GM13976 (cell line): ENCODE measurements around the gene ZMYND15.

Source experiments
- DNase-seq: peaks from one replicate; pipeline ENCODE4 v3.0.0; 2012; ENCODE audit warnings: low spot score
- CTCF ChIP-seq: IDR thresholded peaks from 2 replicates; pipeline ENCODE4 v1.5.1; 2012; ENCODE audit warnings: borderline replicate concordance, mild to moderate bottlenecking; ENCODE audit not compliant: insufficient read depth; ENCODE audit errors: extremely low read depth, missing control alignments, control extremely low read depth
- in situ Hi-C: fragments of 300-500 bp; cut with MboI; formaldehyde crosslinking; loops from one replicate; pipeline ENCODE4 v1.12.0; 2022; ENCODE audit warnings: low sequenced_read_pairs, mixed read lengths, inconsistent platforms; ENCODE audit not compliant: unreplicated experiment

Gene ZMYND15

DNA sequence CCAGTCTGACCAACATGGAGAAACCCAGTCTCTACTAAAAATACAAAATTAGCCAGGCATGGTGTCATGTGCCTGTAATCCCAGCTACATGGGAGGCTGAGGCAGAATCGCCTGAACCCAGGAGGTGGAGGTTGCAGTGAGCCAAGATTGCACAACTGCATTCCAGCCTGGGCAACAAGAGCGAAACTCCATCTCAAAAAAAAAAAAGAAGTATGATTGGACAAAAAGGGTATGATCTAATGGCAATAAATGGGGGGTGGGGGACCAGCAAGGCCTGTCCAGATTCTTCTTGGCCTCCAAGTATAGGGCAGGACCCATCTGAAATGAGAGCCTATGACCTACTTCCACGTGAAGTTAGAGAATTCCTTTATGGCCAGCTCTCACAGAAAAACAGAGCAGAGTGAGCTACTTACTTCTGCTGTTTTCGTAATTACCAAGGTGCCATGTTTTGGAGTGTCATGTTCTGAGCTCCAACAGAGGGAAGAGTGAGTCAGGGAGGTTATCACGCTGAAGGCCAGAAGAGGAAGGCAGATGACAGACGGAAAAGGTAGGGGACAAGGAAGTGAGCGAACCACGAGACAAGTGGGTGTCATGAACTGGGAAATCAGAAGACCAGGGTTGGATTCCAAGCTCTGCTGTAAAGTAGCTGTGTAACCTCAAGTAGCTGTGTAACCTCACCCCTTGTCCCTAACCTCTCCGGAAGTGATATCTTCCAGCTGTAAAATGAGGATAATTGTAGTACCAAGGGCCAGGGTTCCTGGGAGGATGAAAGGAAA lies 3.6 kb upstream of the ZMYND15 start:
- no peak for DNase-seq
- no peak for TF ChIP-seq CTCF

GRCh38 chr17:4738136-4739121 lies 1.2 kb upstream of the ZMYND15 start:
- in situ Hi-C loops = no loop called here
- no peak for DNase-seq
- TF ChIP-seq CTCF = no peak

More for the DNA sequence above, 3.6 kb upstream of the ZMYND15 start:
- in situ Hi-C loops = no loop called here

DNA sequence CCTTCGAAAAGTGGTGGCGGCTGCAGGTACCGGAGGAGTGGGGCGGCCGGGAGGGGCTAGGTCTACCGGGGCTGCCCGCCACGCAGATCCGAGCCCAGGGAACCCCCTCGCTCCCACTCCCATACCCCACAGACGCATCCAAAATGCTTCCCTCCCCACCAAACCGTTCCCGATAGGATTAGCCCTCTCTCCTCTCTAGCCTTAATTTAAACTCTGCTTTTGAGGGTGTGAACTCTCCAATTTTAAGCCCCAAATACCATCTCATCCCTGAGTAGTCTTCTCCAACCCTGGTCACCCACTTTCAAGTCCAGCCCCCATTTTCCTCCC lies 355 bp downstream of the ZMYND15 start:
- no peak for TF ChIP-seq CTCF
- in situ Hi-C loops = no loop called here
- DNase-seq = no peak

DNA sequence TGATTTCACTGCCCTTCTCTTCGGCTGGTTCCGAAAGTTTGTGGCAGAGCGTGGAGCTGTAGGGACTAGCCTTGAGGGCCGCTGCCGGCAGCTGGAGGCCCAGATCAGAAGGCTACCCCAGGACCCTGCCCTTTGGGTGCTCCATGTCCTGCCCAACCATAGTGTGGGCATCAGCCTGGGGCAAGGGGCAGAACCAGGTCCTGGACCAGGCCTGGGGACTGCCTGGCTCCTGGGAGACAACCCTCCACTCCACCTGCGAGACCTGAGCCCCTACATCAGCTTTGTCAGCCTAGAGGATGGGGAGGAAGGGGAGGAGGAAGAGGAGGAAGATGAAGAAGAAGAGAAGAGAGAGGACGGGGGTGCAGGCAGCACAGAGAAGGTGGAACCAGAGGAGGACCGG lies 951 bp downstream of the ZMYND15 start:
- no peak for TF ChIP-seq CTCF
- no peak for DNase-seq
- in situ Hi-C loops = no loop called here

DNA sequence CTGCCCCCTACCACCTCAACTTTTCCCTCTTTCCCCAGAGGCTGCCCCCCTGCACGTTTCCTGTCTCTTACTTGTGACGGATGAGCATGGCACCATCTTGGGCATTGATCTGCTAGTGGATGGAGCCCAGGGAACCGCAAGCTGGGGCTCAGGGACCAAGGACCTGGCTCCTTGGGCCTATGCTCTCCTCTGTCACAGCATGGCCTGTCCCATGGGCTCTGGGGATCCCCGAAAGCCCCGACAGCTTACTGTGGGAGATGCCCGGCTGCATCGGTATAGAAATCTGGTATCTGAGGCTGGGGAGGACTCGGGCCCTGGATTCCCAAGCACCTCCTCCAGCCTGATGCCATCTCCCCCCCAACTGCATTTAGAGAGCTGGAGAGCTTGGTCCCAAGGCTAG lies 1.9 kb downstream of the ZMYND15 start:
- TF ChIP-seq CTCF = no peak
- no peak for DNase-seq
- in situ Hi-C loops = no loop called here

GRCh38 chr17:4742133-4742532 lies 2.5 kb downstream of the ZMYND15 start:
- DNase-seq = no peak
- in situ Hi-C loops = no loop called here
- no peak for TF ChIP-seq CTCF
